ENCODE results near the gene ROS1. TPM values are rescaled to one million over a fixed set of nuclear protein-coding genes. Genes with fewer than 3 reads are reported as not detected.
A peak's percentile ranks its signal among the peaks of the same experiment; 100 is the strongest.
"Not testable (repeated sequence)": the region's sequence is repeated elsewhere in the genome, so short reads cannot be mapped to it uniquely, and the experiment has no call there.

Gene ROS1
- total RNA-seq, 5 donors from 2014 or later (not counting 1 experiment from before 2014, with no cell fraction given): 0.03 to 0.07 (median 0.06) TPM; not detected in 2

GRCh38 chr6:117264692-117265409 is 160.9 kb downstream of the ROS1 start:
- Histone ChIP-seq H3K27ac (ENCODE audit: low read length) (no peak overlapping the region), H3K36me3 (ENCODE audit: control insufficient read depth in 2 of 2, extremely low read depth in 1 of 2, insufficient read depth in 1 of 2, low read length in 1 of 2) (no peaks in the 10 kb centered on the region), H3K4me3 (ENCODE audit: control insufficient read depth in 1 of 2, extremely low read depth in 1 of 2, low read length in 1 of 2) (peak overlapping the region; percentile 1 to 40), H3K27me3 (replicated peaks in 1 of 2; ENCODE audit: control insufficient read depth in 2 of 2, extremely low read depth in 1 of 2, insufficient read depth in 2 of 2, low read length in 1 of 2) (peaks cover 39 to 43% of the 10 kb centered on the region in 2 experiments), H3K9me3 (no peaks in the 10 kb centered on the region), H3K4me1 (ENCODE audit: control insufficient read depth in 1 of 2, extremely low read depth in 1 of 2, insufficient read depth in 2 of 2, low read length in 2 of 2) (peaks cover 0 to 22% of the 10 kb centered on the region in 2 experiments)
- CTCF ChIA-PET: no interaction called here
- ATAC-seq (replicated peaks in 1 of 4): no peak
- 1% methylated on average over 34 of the region's 39 CpGs for WGBS (ENCODE audit: insufficient coverage)
- no peaks in the 10 kb centered on the region for H3K9me3 Mint-ChIP-seq
- peaks cover 14 to 25% (median 23%) of the 10 kb centered on the region in 3 donors for H3K4me1 Mint-ChIP-seq
- H3K4me3 Mint-ChIP-seq: peak overlapping the region; percentile 28 to 67 (median 53)
- DNase-seq: no peak
- peaks cover 72 to 81% of the 10 kb centered on the region in 2 donors for H3K27me3 Mint-ChIP-seq
- no peaks in the 10 kb centered on the region for H3K36me3 Mint-ChIP-seq
- POLR2A ChIA-PET: interaction anchor here in 1 of 2 donors (0.5 kb wide), 1 partner anchor 12 kb away, joined by 8 read pairs; no protein-coding TSS in a partner anchor
- no peak overlapping the region for H3K27ac Mint-ChIP-seq

DNA sequence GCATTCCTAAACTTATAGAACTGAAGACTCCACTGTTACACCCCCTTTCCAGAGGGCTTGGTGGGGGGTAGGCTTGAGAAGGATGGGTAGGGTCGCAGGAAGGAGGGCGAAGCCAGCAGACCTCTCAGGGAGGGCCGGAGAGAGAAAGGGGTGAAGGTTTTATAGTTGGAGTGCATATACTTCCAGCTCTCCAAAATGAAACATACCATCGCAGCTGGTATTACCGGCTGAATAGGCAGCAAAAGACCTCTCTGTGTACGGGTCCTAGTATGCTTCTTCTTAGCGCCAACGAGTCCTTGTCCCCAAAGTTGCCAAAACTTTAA is 161.4 kb downstream of the ROS1 start:
- ATAC-seq (replicated peaks in 1 of 4) (no peak), DNase-seq (no peak)
- Histone ChIP-seq H3K4me3 (ENCODE audit: control insufficient read depth in 1 of 2, extremely low read depth in 1 of 2, low read length in 1 of 2) (peak overlapping the region in 1 of 2 donors; percentile 40), H3K36me3 (ENCODE audit: control insufficient read depth in 2 of 2, extremely low read depth in 1 of 2, insufficient read depth in 1 of 2, low read length in 1 of 2) (no peaks in the 10 kb centered on the region), H3K9me3 (no peaks in the 10 kb centered on the region), H3K4me1 (ENCODE audit: control insufficient read depth in 1 of 2, extremely low read depth in 1 of 2, insufficient read depth in 2 of 2, low read length in 2 of 2) (peaks cover 0 to 22% of the 10 kb centered on the region in 2 experiments), H3K27me3 (replicated peaks in 1 of 2; ENCODE audit: control insufficient read depth in 2 of 2, extremely low read depth in 1 of 2, insufficient read depth in 2 of 2, low read length in 1 of 2) (peaks cover 38 to 42% of the 10 kb centered on the region in 2 experiments), H3K27ac (ENCODE audit: low read length) (no peak overlapping the region)
- H3K27ac Mint-ChIP-seq: no peak overlapping the region
- 1% methylated on average over 5 of the region's 8 CpGs for WGBS (ENCODE audit: insufficient coverage)
- peaks cover 14 to 22% (median 21%) of the 10 kb centered on the region in 3 donors for H3K4me1 Mint-ChIP-seq
- no peaks in the 10 kb centered on the region for H3K9me3 Mint-ChIP-seq
- ChIA-PET CTCF (no interaction called here), POLR2A (interaction anchor here in 1 of 2 donors (0.5 kb wide), 1 partner anchor 12 kb away, joined by 8 read pairs; no protein-coding TSS in a partner anchor)
- no peaks in the 10 kb centered on the region for H3K36me3 Mint-ChIP-seq
- peak overlapping the region; percentile 19 to 67 (median 44) for H3K4me3 Mint-ChIP-seq
- H3K27me3 Mint-ChIP-seq: peaks cover 70 to 78% of the 10 kb centered on the region in 2 donors

GRCh38 chr6:117263353-117263927 is 162.3 kb downstream of the ROS1 start:
- H3K9me3 ChIP-seq: no peaks in the 10 kb centered on the region
- Mint-ChIP-seq H3K4me3 (no peak overlapping the region), H3K27ac (no peak overlapping the region), H3K9me3 (no peaks in the 10 kb centered on the region), H3K36me3 (no peaks in the 10 kb centered on the region), H3K27me3 (peaks cover 62 to 70% of the 10 kb centered on the region in 2 donors), H3K4me1 (peaks cover 14 to 22% (median 21%) of the 10 kb centered on the region in 3 donors)
- H3K27ac ChIP-seq (ENCODE audit: low read length): no peak overlapping the region
- ATAC-seq (replicated peaks in 1 of 4) (no peak), DNase-seq (no peak)
- WGBS (ENCODE audit: insufficient coverage): 24% methylated on average over 21 of the region's 27 CpGs
- H3K36me3 ChIP-seq (ENCODE audit: control insufficient read depth in 2 of 2, extremely low read depth in 1 of 2, insufficient read depth in 1 of 2, low read length in 1 of 2): no peaks in the 10 kb centered on the region
- CTCF ChIA-PET: no interaction called here
- H3K27me3 ChIP-seq (replicated peaks in 1 of 2; ENCODE audit: control insufficient read depth in 2 of 2, extremely low read depth in 1 of 2, insufficient read depth in 2 of 2, low read length in 1 of 2): peaks cover 31 to 42% of the 10 kb centered on the region in 2 experiments
- no peak overlapping the region for H3K4me3 ChIP-seq (ENCODE audit: control insufficient read depth in 1 of 2, extremely low read depth in 1 of 2, low read length in 1 of 2)
- peaks cover 0 to 22% of the 10 kb centered on the region in 2 experiments for H3K4me1 ChIP-seq (ENCODE audit: control insufficient read depth in 1 of 2, extremely low read depth in 1 of 2, insufficient read depth in 2 of 2, low read length in 2 of 2)
- POLR2A ChIA-PET: no interaction called here

- peaks cover 56 to 63% of the 10 kb centered on the region in 2 donors for H3K27me3 Mint-ChIP-seq
- DNase-seq (no peak), ATAC-seq (replicated peaks in 1 of 4) (no peak)
- POLR2A ChIA-PET: interaction anchor here in 1 of 2 donors (0.6 kb wide), 1 partner anchor 545 kb away, joined by 3 read pairs; no protein-coding TSS in a partner anchor
- no peaks in the 10 kb centered on the region for H3K9me3 ChIP-seq
- H3K9me3 Mint-ChIP-seq: no peaks in the 10 kb centered on the region
- H3K27ac Mint-ChIP-seq: no peak overlapping the region
- H3K27me3 ChIP-seq (replicated peaks in 1 of 2; ENCODE audit: control insufficient read depth in 2 of 2, extremely low read depth in 1 of 2, insufficient read depth in 2 of 2, low read length in 1 of 2): peaks cover 29 to 36% of the 10 kb centered on the region in 2 experiments
- CTCF ChIA-PET: no interaction called here
- H3K36me3 Mint-ChIP-seq: no peaks in the 10 kb centered on the region
- H3K27ac ChIP-seq (ENCODE audit: low read length): no peak overlapping the region
- H3K4me3 Mint-ChIP-seq: no peak overlapping the region
- peaks cover 14 to 22% (median 21%) of the 10 kb centered on the region in 3 donors for H3K4me1 Mint-ChIP-seq
- no peak overlapping the region for H3K4me3 ChIP-seq (ENCODE audit: control insufficient read depth in 1 of 2, extremely low read depth in 1 of 2, low read length in 1 of 2)
- no peaks in the 10 kb centered on the region for H3K36me3 ChIP-seq (ENCODE audit: control insufficient read depth in 2 of 2, extremely low read depth in 1 of 2, insufficient read depth in 1 of 2, low read length in 1 of 2)
- peaks cover 0 to 22% of the 10 kb centered on the region in 2 experiments for H3K4me1 ChIP-seq (ENCODE audit: control insufficient read depth in 1 of 2, extremely low read depth in 1 of 2, insufficient read depth in 2 of 2, low read length in 2 of 2)
- WGBS (ENCODE audit: insufficient coverage): no CpG with 5 or more reads among the region's 8 CpGs
Observed at GRCh38 chr6:117262799-117263198, 162.9 kb downstream of the ROS1 start.

- Mint-ChIP-seq H3K4me1 (no peaks in the 10 kb centered on the region), H3K4me3 (no peak overlapping the region), H3K36me3 (no peaks in the 10 kb centered on the region), H3K9me3 (peaks cover 0 to 3% (median 0%) of the 10 kb centered on the region in 3 donors), H3K27ac (no peak overlapping the region), H3K27me3 (peaks cover 0 to 3% of the 10 kb centered on the region in 2 donors)
- H3K27ac ChIP-seq (ENCODE audit: low read length): no peak overlapping the region
- H3K9me3 ChIP-seq: no peaks in the 10 kb centered on the region
- no peaks in the 10 kb centered on the region for H3K27me3 ChIP-seq (replicated peaks in 1 of 2; ENCODE audit: control insufficient read depth in 2 of 2, extremely low read depth in 1 of 2, insufficient read depth in 2 of 2, low read length in 1 of 2)
- H3K4me1 ChIP-seq (ENCODE audit: control insufficient read depth in 1 of 2, extremely low read depth in 1 of 2, insufficient read depth in 2 of 2, low read length in 2 of 2): no peaks in the 10 kb centered on the region
- H3K36me3 ChIP-seq (ENCODE audit: control insufficient read depth in 2 of 2, extremely low read depth in 1 of 2, insufficient read depth in 1 of 2, low read length in 1 of 2): no peaks in the 10 kb centered on the region
- DNase-seq (no peak), ATAC-seq (replicated peaks in 1 of 4) (no peak)
- WGBS (ENCODE audit: insufficient coverage): no CpG with 5 or more reads among the region's 2 CpGs
- ChIA-PET CTCF (no interaction called here), POLR2A (no interaction called here)
- no peak overlapping the region for H3K4me3 ChIP-seq (ENCODE audit: control insufficient read depth in 1 of 2, extremely low read depth in 1 of 2, low read length in 1 of 2)
Observed at GRCh38 chr6:117253785-117254184, 172.0 kb downstream of the ROS1 start.

- H3K27ac ChIP-seq (ENCODE audit: low read length); H3K4me1 Mint-ChIP-seq; H3K27ac Mint-ChIP-seq; H3K27me3 Mint-ChIP-seq; H3K4me1 ChIP-seq (ENCODE audit: control insufficient read depth in 1 of 2, extremely low read depth in 1 of 2, insufficient read depth in 2 of 2, low read length in 2 of 2); H3K27me3 ChIP-seq (replicated peaks in 1 of 2; ENCODE audit: control insufficient read depth in 2 of 2, extremely low read depth in 1 of 2, insufficient read depth in 2 of 2, low read length in 1 of 2); ATAC-seq (replicated peaks in 1 of 4); H3K4me3 ChIP-seq (ENCODE audit: control insufficient read depth in 1 of 2, extremely low read depth in 1 of 2, low read length in 1 of 2); CTCF ChIA-PET; H3K36me3 ChIP-seq (ENCODE audit: control insufficient read depth in 2 of 2, extremely low read depth in 1 of 2, insufficient read depth in 1 of 2, low read length in 1 of 2); H3K9me3 Mint-ChIP-seq; H3K9me3 ChIP-seq; POLR2A ChIA-PET; H3K36me3 Mint-ChIP-seq: not testable (repeated sequence)
- WGBS (ENCODE audit: insufficient coverage): 100% methylated on average over 4 of the region's 20 CpGs
- peak overlapping the region in 1 of 3 donors; percentile 65 for H3K4me3 Mint-ChIP-seq
- peak in 5 of 35 experiments; percentile 5 to 24 (median 9) for DNase-seq
Observed at GRCh38 chr6:117244979-117245378, 180.8 kb downstream of the ROS1 start.

Measured in T-cell (primary cell).